Stomach (tissue), 9 donors: Measurements from ENCODE around the gene MUC12. TPM values are rescaled to one million over a fixed set of nuclear protein-coding genes. Genes with fewer than 3 reads are reported as not detected.

ENCODE experiments used
- DNase-seq, 2 donors: peaks; one replicate each; pipeline versions ENCODE4 v3.0.0 to v3.0.0-alpha.2; 2013 to 2019
- H3K27ac ChIP-seq, 5 donors: fragments of 200-600 bp in 4 of 5; sonication (generic) in 4 of 5; one replicate each; pipeline ENCODE4 v1.5.1; 2013 to 2019; ENCODE audit warnings: mild to moderate bottlenecking in 1 of 5, moderate library complexity in 1 of 5
- H3K27me3 ChIP-seq, 3 donors: fragments of 200-600 bp; sonication (generic); one replicate each; pipeline ENCODE4 v1.5.1; 2017 to 2019; ENCODE audit warnings: mixed run types in 1 of 3
- H3K36me3 ChIP-seq, 4 donors: fragments of 200-600 bp; sonication (generic); 1 replicate in 3 of 4; 2 replicates in 1 of 4; pipeline ENCODE4 v1.5.1; 2016 to 2019
- H3K4me1 ChIP-seq, 4 donors: fragments of 200-600 bp; sonication (generic); one replicate each; pipeline ENCODE4 v1.5.1; 2016 to 2019
- H3K4me3 ChIP-seq, 4 donors: fragments of 200-600 bp; sonication (generic) in 3 of 4; one replicate each; pipeline ENCODE4 v1.5.1; 2016 to 2019; ENCODE audit warnings: mild to moderate bottlenecking in 1 of 4
- H3K9me3 ChIP-seq, 4 donors: fragments of 200-600 bp; sonication (generic); one replicate each; pipeline ENCODE4 v1.5.1; 2016 to 2019
- EP300 ChIP-seq: sonication (generic); formaldehyde crosslinking; IDR thresholded peaks from one replicate; pipeline ENCODE4 v1.6.1; 2017; ENCODE audit warnings: antibody characterized with exemption
- POLR2A ChIP-seq, 4 donors: fragments of 450-650 bp; IDR thresholded peaks; one replicate each; pipeline ENCODE4 v1.6.1; 2016; ENCODE audit warnings: antibody characterized with exemption in 4 of 4, control low read depth in 2 of 4, mild to moderate bottlenecking in 1 of 4, moderate library complexity in 1 of 4
- POLR2AphosphoS5 ChIP-seq, 3 donors: sonication (generic); formaldehyde crosslinking; IDR thresholded peaks; one replicate each; pipeline ENCODE4 v1.6.1; 2016; ENCODE audit warnings: antibody characterized with exemption in 3 of 3
- WGBS, 5 donors: extraction: QIAGEN DNeasy Blood & Tissue Kit in 3 of 5; methylation state at CpG; one replicate each; pipeline versions ENCODE4 v1.1.5 to v1.1.7; 2013 to 2018; 5-methylcytosine and 5-hydroxymethylcytosine counted together
- intact Hi-C: fragments of 100-400 bp; cut with DNase I; formaldehyde crosslinking; loops from one replicate; pipeline ENCODE4 v1.15.1; 2023; ENCODE audit warnings: low total_unique reads
- polyA plus RNA-seq, 3 donors: library from polyadenylated mRNA; stranded (reverse); fragments of 200-250 nt; gene quantifications; one replicate each; pipeline ENCODE4 v1.2.3, GENCODE V29; 2013
- total RNA-seq, 5 donors: library from RNA; depleted of rRNA; stranded (reverse); fragments of >200 nt; gene quantifications; one replicate each; pipeline versions ENCODE4 v1.1.0 to v1.2.3, GENCODE V29; 2014 to 2016
- TF ChIP-seq, protein P1 (sequence below), 7 experiments: fragments of 450-650 bp in 4 of 7; fragments of 200-600 bp in 3 of 7; sonication (generic) in 3 of 7; IDR thresholded peaks; one replicate each; pipeline ENCODE4 v1.5.1; 2016 to 2019; ENCODE audit warnings: antibody characterized with exemption in 7 of 7, control low read depth in 2 of 7, mild to moderate bottlenecking in 1 of 7
- donor health status: healthy with polysubstance abuse.
- donor health status: Bipolar disorder and iron deficiency.
- donor health status: healthy.

Gene MUC12
- total and polyA plus RNA-seq, 8 donors, result under 0.01 to 76.8 (median 1.4) TPM; not detected in 1

DNA sequence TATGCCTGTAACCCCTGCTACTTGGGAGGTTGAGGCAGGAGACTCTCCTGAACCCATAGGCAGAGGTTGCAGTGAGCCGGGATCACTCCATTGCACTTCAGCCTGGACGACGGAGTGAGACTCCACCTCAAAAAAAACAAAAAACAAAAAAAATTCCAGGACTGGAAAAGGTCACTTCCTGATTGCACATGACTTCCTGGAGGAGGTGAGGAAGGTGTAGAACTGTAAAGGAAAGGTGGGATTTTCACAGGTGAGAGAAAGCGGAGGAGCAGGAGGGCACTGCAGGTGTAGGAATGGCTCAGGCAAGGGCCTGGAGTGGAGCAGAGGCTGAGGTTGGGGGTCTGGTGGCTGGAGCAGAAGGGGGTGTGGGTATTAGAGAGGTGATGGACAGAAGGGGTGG lies 23.3 kb upstream of the MUC12 start:
- Histone ChIP-seq H3K36me3 (no peaks in the 10 kb centered on the region), H3K9me3 (no peaks in the 10 kb centered on the region), H3K4me1 (peaks cover 0 to 13% (median 9%) of the 10 kb centered on the region in 4 donors), H3K27ac (no peak overlapping the region), H3K4me3 (no peak overlapping the region), H3K27me3 (peaks cover 0 to 40% (median 14%) of the 10 kb centered on the region in 3 donors)
- TF ChIP-seq EP300 (no peak), POLR2A (IDR thresholded peaks at IDR 0.05) (no peak), POLR2AphosphoS5 (IDR thresholded peaks at IDR 0.05) (no peak)
- TF ChIP-seq, protein P1, sequence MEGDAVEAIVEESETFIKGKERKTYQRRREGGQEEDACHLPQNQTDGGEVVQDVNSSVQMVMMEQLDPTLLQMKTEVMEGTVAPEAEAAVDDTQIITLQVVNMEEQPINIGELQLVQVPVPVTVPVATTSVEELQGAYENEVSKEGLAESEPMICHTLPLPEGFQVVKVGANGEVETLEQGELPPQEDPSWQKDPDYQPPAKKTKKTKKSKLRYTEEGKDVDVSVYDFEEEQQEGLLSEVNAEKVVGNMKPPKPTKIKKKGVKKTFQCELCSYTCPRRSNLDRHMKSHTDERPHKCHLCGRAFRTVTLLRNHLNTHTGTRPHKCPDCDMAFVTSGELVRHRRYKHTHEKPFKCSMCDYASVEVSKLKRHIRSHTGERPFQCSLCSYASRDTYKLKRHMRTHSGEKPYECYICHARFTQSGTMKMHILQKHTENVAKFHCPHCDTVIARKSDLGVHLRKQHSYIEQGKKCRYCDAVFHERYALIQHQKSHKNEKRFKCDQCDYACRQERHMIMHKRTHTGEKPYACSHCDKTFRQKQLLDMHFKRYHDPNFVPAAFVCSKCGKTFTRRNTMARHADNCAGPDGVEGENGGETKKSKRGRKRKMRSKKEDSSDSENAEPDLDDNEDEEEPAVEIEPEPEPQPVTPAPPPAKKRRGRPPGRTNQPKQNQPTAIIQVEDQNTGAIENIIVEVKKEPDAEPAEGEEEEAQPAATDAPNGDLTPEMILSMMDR (IDR thresholded peaks at IDR 0.05), result no peak
- DNase-seq, result no peak
- intact Hi-C loops, result no loop called here
- 87 to 92% (median 88%) methylated on average over 4 of the region's 4 CpGs for WGBS, 5 donors

DNA sequence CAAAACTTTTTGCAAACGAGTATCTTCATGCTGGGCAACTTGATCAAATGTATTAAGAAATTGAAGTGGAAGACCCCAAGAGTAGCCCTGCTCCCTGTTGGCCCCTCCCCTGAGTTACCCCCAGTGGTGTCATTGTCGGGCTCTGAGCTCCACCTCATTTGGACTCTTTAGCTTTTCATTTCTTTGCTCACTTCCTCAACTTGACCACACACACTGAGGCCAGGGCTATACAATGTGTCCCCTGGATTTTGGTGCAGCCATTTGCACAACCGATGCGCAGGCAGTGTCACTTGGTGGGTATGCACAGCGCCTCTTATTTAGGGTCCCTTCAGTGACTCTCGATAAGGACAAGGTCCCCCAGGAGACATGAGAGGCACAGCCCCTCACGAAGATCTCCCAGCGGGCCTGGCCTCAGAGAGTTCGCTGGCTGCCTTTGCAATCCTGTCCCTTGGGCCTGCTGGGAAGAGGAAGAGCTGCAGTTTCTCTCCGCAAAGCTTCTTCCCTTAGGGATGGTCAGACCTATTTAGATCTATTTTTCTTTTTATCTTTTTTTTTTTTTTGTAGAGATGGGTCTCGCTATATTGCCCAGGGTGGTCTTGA lies 22.5 kb upstream of the MUC12 start:
- no peak for DNase-seq
- TF ChIP-seq POLR2A (IDR thresholded peaks at IDR 0.05), result no peak
- TF ChIP-seq POLR2AphosphoS5 (IDR thresholded peaks at IDR 0.05), result no peak
- TF ChIP-seq EP300, result no peak
- TF ChIP-seq, protein P1 (IDR thresholded peaks at IDR 0.05), result no peak
- no peak overlapping the region for H3K4me3 ChIP-seq
- H3K9me3 ChIP-seq, result no peaks in the 10 kb centered on the region
- peaks cover 0 to 13% (median 9%) of the 10 kb centered on the region in 4 donors for H3K4me1 ChIP-seq
- WGBS, 5 donors, result 81 to 87% (median 84%) methylated on average over 11 of the region's 11 CpGs
- no peak overlapping the region for H3K27ac ChIP-seq
- no peaks in the 10 kb centered on the region for H3K36me3 ChIP-seq
- peaks cover 0 to 48% (median 14%) of the 10 kb centered on the region in 3 donors for H3K27me3 ChIP-seq
- intact Hi-C loops, result no loop called here

DNA sequence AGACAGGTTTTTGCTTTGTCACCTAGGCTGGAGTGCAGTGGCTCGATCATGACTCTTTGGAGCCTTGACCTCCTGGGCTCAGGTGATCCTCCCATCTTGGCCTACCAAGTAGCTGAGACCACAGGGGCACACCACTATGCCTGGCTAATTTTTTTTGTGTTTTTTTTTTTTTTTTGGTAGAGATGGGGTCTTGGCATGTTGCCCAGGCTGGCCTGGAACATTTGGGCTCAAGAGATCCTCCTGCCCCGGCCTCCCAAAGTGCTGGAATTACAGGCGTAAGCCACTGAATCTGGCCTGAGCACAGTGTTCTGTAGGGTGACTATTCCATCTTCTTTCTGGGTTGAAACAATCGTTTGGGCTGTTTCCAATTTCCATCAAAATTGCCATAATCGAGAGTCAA lies 21.6 kb upstream of the MUC12 start:
- H3K4me3 ChIP-seq, result no peak overlapping the region
- H3K27me3 ChIP-seq, result peaks cover 0 to 57% (median 14%) of the 10 kb centered on the region in 3 donors
- TF ChIP-seq EP300, result no peak
- no peak for TF ChIP-seq POLR2AphosphoS5 (IDR thresholded peaks at IDR 0.05)
- TF ChIP-seq POLR2A (IDR thresholded peaks at IDR 0.05), result no peak
- TF ChIP-seq, protein P1 (IDR thresholded peaks at IDR 0.05), result no peak
- H3K27ac ChIP-seq, result no peak overlapping the region
- no peaks in the 10 kb centered on the region for H3K9me3 ChIP-seq
- H3K4me1 ChIP-seq, result peaks cover 0 to 9% (median 6%) of the 10 kb centered on the region in 4 donors
- no peaks in the 10 kb centered on the region for H3K36me3 ChIP-seq
- intact Hi-C loops, result no loop called here
- no peak for DNase-seq
- 81 to 90% (median 86%) methylated on average over 5 of the region's 5 CpGs for WGBS, 5 donors

DNA sequence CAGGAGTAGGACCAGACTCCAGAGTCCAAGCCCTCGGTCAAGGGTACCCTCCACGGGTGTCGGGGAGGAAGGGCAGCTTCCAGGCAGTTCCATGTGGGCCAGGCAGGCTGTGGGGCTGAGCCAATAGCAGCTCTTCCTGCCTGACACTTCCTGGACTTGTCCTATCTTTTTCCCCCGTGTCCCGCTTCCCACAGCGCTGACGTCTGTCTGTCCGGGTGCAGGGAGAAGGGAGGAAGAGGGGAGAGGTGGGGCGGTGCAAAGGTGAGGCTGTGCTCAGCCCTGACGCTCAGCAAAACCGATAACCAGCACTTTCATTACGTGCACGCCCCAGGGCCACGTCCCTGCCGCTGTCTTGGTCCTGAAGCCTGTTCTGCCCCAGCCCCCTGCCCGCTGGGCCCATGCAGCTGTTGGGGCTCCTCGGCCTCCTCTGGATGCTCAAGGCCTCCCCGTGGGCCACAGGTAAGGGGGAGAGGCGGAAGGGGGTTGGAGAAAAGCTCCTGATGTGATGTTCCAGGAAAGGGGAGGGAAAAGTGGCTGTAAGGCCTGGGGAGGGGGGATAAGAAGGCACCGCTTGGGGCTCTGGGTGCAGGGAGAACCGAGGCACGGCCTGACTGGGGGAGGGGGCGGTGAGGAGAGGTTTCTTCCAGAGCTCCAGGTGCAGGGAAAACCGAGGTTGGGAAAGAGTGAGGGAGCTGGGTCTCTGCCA lies 20.0 kb upstream of the MUC12 start, which contains the start of gene MUC3A:
Gene MUC3A (plus strand): TSS at position 308 of the 706 bp plus-strand sequence. CDS start 91 bp downstream, at position 399.
- TF ChIP-seq POLR2AphosphoS5 (IDR thresholded peaks at IDR 0.05) (no peak), POLR2A (IDR thresholded peaks at IDR 0.05) (no peak), EP300 (no peak)
- TF ChIP-seq, protein P1 (IDR thresholded peaks at IDR 0.05), result no peak
- H3K27me3 ChIP-seq, result peaks cover 0 to 68% (median 14%) of the 10 kb centered on the region in 3 donors
- H3K4me3 ChIP-seq, result no peak within 1 kb of the TSS
- 13 to 22% (median 17%) methylated on average over 21 to 24 of the region's 24 CpGs for WGBS, 5 donors
- H3K9me3 ChIP-seq, result peaks cover 0 to 4% (median 0%) of the 10 kb centered on the region in 4 donors
- peak; percentile 32 to 84 for DNase-seq
- peaks cover 0 to 7% (median 6%) of the 10 kb centered on the region in 4 donors for H3K4me1 ChIP-seq
- intact Hi-C loops, result no loop called here
- H3K36me3 ChIP-seq, result no peaks in the 10 kb centered on the region
- H3K27ac ChIP-seq, result no peak within 1 kb of the TSS
